GM12878 (cell line): ENCODE measurements around the gene CFHR3. TPM values are rescaled to one million over a fixed set of nuclear protein-coding genes. Genes with fewer than 3 reads are reported as not detected.
"Not testable (repeated sequence)": the region's sequence is repeated elsewhere in the genome, so short reads cannot be mapped to it uniquely, and the experiment has no call there.

Experiments used
- ATAC-seq: fragments of 200-7000 bp; cut with Tn5 transposase; 3 replicates; pipeline ENCODE4 v1.9.1; 2020; ENCODE audit warnings: mild to moderate bottlenecking, moderate library complexity
- BruUV-seq: library from RNA; stranded (reverse); fragments of 400-500 nt; replicated peaks from 2 replicates; lab custom pipeline; 2021; lab: Mats Ljungman, UMichigan
- CTCF ChIA-PET: fragments of 300-600 bp; sonication (Branson Sonifier 250); formaldehyde crosslinking; extraction: SDS; loops from one replicate; lab custom pipeline; 2021; ENCODE audit warnings: inconsistent platforms; lab: Yijun Ruan, JAX
- POLR2A ChIA-PET: fragments of 350-600 bp; formaldehyde crosslinking; extraction: SDS; loops from one replicate; lab custom pipeline; 2021; ENCODE audit warnings: inconsistent platforms; lab: Charles Lee
- RAD21 ChIA-PET: fragments of 300-600 bp; sonication (Branson Sonifier 250); formaldehyde crosslinking; loops from one replicate; lab custom pipeline; 2023; ENCODE audit warnings: antibody characterized with exemption; ENCODE audit not compliant: unreplicated experiment; lab: Charles Lee
- SMC1A ChIA-PET: fragments of 300-600 bp; sonication (Branson Sonifier 250); formaldehyde crosslinking; loops from one replicate; lab custom pipeline; 2023; ENCODE audit not compliant: unreplicated experiment, uncharacterized antibody; lab: Charles Lee
- DNase-seq: peaks from one replicate; pipeline ENCODE4 v3.0.0-alpha.2; 2011; ENCODE audit warnings: low read depth, low spot score
- FAIRE-seq: peaks from 3 replicates; lab custom pipeline; 2011; peaks lifted over from hg19 to GRCh38; lab: Jason Lieb, UNC
- H2AFZ ChIP-seq: 2 replicates; pipeline ENCODE4 v1.6.0; 2011; ENCODE audit warnings: low read depth, low read length, control low read depth; ENCODE audit not compliant: control insufficient read depth
- H3K27ac ChIP-seq: 2 replicates; pipeline ENCODE4 v1.5.1; 2011; ENCODE audit warnings: control low read depth; ENCODE audit not compliant: control insufficient read depth, insufficient read depth
- H3K27me3 ChIP-seq, 2 experiments: replicated peaks in 1 of 2; 2 replicates each; pipeline versions ENCODE4 v1.6.0 to v1.6.1; 2011; ENCODE audit warnings: low read length in 1 of 2; ENCODE audit not compliant: control insufficient read depth in 2 of 2, insufficient read depth in 2 of 2
- H3K36me3 ChIP-seq, 2 experiments: 2 replicates each; pipeline ENCODE4 v1.5.1; 2011; ENCODE audit warnings: low read length in 1 of 2; ENCODE audit not compliant: control insufficient read depth in 2 of 2, insufficient read depth in 2 of 2
- H3K4me1 ChIP-seq: 2 replicates; pipeline ENCODE4 v1.6.1; 2011; ENCODE audit warnings: mild to moderate bottlenecking, low read length, moderate library complexity, mixed read lengths; ENCODE audit not compliant: control insufficient read depth, insufficient read depth
- H3K4me2 ChIP-seq: 2 replicates; pipeline ENCODE4 v1.6.0; 2011; ENCODE audit warnings: control low read depth; ENCODE audit not compliant: control insufficient read depth, insufficient read depth
- H3K4me3 ChIP-seq: fragments of 200-600 bp; sonication (generic); 2 replicates; pipeline ENCODE4 v1.5.1; 2016
- H3K79me2 ChIP-seq: 2 replicates; pipeline ENCODE4 v1.6.0; 2011; ENCODE audit warnings: low read length; ENCODE audit not compliant: control insufficient read depth, insufficient read depth
- H3K9ac ChIP-seq: 2 replicates; pipeline ENCODE4 v1.8.0; 2011; ENCODE audit warnings: low read length, control low read depth, mixed read lengths; ENCODE audit not compliant: control insufficient read depth, insufficient read depth
- H3K9me3 ChIP-seq: replicated peaks from 3 replicates; pipeline ENCODE4 v1.5.1; 2011; ENCODE audit warnings: mild to moderate bottlenecking, low read length; ENCODE audit not compliant: control insufficient read depth, insufficient read depth
- H4K20me1 ChIP-seq: 2 replicates; pipeline ENCODE4 v1.6.0; 2011; ENCODE audit not compliant: control insufficient read depth, insufficient read depth
- RAD21 ChIP-seq: IDR thresholded peaks from 2 replicates; pipeline ENCODE4 v1.6.1; 2011; ENCODE audit warnings: mild to moderate bottlenecking, low read depth, low read length, moderate library complexity; ENCODE audit not compliant: insufficient read depth
- SMC3 ChIP-seq: IDR thresholded peaks from 2 replicates; pipeline ENCODE4 v1.6.1; 2011; ENCODE audit warnings: low read length, improper control_type of control experiment, borderline replicate concordance
- WGBS: methylation state at CpG from one replicate; pipeline ENCODE4 v1.1.6; 2016; ENCODE audit warnings: low lambda C conversion rate; ENCODE audit not compliant: insufficient replicate concordance, insufficient coverage; ENCODE audit errors: missing lambda C conversion rate; 5-methylcytosine and 5-hydroxymethylcytosine counted together
- in situ Hi-C: fragments of 300-500 bp; cut with MboI; formaldehyde crosslinking; loops from 9 replicates; pipeline ENCODE4 v1.14.3; 2018; ENCODE audit warnings: mixed read lengths
- intact Hi-C: fragments of 100-400 bp; cut with micrococcal nuclease; formaldehyde crosslinking; loops from one replicate; pipeline ENCODE4 v1.14.2; 2022; ENCODE audit not compliant: unreplicated experiment
- polyA plus RNA-seq, 11 experiments: library from polyadenylated mRNA; depleted of rRNA in 4 of 11; unstranded in 6 of 11; stranded (reverse) in 5 of 11; fragments of >200 nt; fragmentation: Nextera tagmentation in 4 of 11; fragmentation: Illumina TruSeq in 1 of 11; extraction: Ambion mirVana in 4 of 11; extraction: Trizol in 1 of 11; gene quantifications; 1 replicate in 1 of 11; 2 replicates in 10 of 11; pipeline versions ENCODE4 v1.2.1 to v1.2.3, GENCODE V29; 2011 to 2016; ENCODE audit warnings: inconsistent platforms in 2 of 11, missing spikeins in 2 of 11, low read depth in 1 of 11
- total RNA-seq, 4 experiments: library from RNA; depleted of rRNA in 3 of 4; stranded (reverse); fragments of >200 nt in 3 of 4; fragmentation: Illumina TruSeq in 1 of 4; extraction: Trizol in 1 of 4; gene quantifications; 2 replicates each; pipeline versions ENCODE4 v1.2.1 to v1.2.3, GENCODE V29; 2013 to 2021
- TF ChIP-seq, protein P1 (sequence below), 3 experiments: IDR thresholded peaks in 2 of 3; conservative IDR thresholded peaks in 1 of 3; 2 replicates each; pipeline ENCODE4 v1.5.1; 2011; ENCODE audit warnings: low read depth in 3 of 3, low read length in 3 of 3, mild to moderate bottlenecking in 3 of 3, control low read depth in 2 of 3, moderate library complexity in 2 of 3, inconsistent platforms in 1 of 3, mixed read lengths in 1 of 3; ENCODE audit not compliant: control insufficient read depth in 2 of 3, insufficient read depth in 1 of 3; ENCODE audit errors: extremely low read depth in 1 of 3

CFHR3 gene
- total and polyA plus RNA-seq, 10 of the 15 experiments (the other 5 are each of a cell fraction or from before 2014, with no cell fraction given): 0.17 TPM; not detected in 9

DNA sequence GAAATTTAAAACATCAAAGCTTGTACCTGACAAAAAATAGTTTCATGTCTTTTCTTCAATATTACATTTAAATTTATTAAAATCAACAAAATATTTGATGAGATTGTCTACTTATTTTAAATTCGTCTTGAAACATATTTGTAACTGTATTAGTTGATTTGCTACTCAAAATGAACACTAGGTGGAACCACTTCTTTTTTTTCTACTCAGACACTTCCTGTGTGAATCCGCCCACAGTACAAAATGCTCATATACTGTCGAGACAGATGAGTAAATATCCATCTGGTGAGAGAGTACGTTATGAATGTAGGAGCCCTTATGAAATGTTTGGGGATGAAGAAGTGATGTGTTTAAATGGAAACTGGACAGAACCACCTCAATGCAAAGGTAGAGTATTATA lies 53.2 kb downstream of the CFHR3 start:
- H3K9ac ChIP-seq, H4K20me1 ChIP-seq, H3K9me3 ChIP-seq, H3K36me3 ChIP-seq, SMC1A ChIA-PET, H3K4me2 ChIP-seq, H2AFZ ChIP-seq, H3K79me2 ChIP-seq, BruUV-seq, RAD21 ChIA-PET, H3K27ac ChIP-seq, POLR2A ChIA-PET, H3K4me3 ChIP-seq, H3K27me3 ChIP-seq, DNase-seq, H3K4me1 ChIP-seq: not testable (repeated sequence)
- peak; percentile 29; the same call in 1 of the 2 replicates for TF ChIP-seq SMC3
- TF ChIP-seq RAD21: peak; percentile 30
- TF ChIP-seq, protein P1, sequence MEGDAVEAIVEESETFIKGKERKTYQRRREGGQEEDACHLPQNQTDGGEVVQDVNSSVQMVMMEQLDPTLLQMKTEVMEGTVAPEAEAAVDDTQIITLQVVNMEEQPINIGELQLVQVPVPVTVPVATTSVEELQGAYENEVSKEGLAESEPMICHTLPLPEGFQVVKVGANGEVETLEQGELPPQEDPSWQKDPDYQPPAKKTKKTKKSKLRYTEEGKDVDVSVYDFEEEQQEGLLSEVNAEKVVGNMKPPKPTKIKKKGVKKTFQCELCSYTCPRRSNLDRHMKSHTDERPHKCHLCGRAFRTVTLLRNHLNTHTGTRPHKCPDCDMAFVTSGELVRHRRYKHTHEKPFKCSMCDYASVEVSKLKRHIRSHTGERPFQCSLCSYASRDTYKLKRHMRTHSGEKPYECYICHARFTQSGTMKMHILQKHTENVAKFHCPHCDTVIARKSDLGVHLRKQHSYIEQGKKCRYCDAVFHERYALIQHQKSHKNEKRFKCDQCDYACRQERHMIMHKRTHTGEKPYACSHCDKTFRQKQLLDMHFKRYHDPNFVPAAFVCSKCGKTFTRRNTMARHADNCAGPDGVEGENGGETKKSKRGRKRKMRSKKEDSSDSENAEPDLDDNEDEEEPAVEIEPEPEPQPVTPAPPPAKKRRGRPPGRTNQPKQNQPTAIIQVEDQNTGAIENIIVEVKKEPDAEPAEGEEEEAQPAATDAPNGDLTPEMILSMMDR (IDR thresholded peaks at IDR 0.05 in 2 of 3, conservative IDR thresholded peaks at IDR 0.05 in 1 of 3; ENCODE audit: control insufficient read depth in 2 of 3, extremely low read depth in 1 of 3, insufficient read depth in 1 of 3, low read depth in 3 of 3, low read length in 3 of 3): peak in 1 of 3 experiments; percentile 31; a peak in 1 of 6 replicates
- intact Hi-C loops (loop anchor here (2.0 kb wide), 1 partner anchor 529 kb away; no protein-coding TSS in a partner anchor), in situ Hi-C loops (loop anchor here (25.0 kb wide), 1 partner anchor 534 kb away; no protein-coding TSS in a partner anchor)
- ATAC-seq: peak; percentile 92
- 0% methylated on average over 4 of the region's 4 CpGs for WGBS
- CTCF ChIA-PET: interaction anchor here (1.2 kb wide), 1 partner anchor 529 kb away, joined by 5 read pairs; no protein-coding TSS in a partner anchor
- FAIRE-seq: peak; percentile 76

Other genes with a start within 250 kb of the CFHR3 start
- gene KCNT2, start 166.4 kb upstream of the CFHR3 start, total RNA-seq (2014; rRNA removed): not detected in 2 replicates
- not detected in 2 replicates for gene KCNT2, start 166.4 kb upstream of the CFHR3 start, total RNA-seq (2014; rRNA removed; fragmentation: Illumina TruSeq; extraction: Trizol)
- not detected in 2 replicates for gene KCNT2, start 166.4 kb upstream of the CFHR3 start, total RNA-seq (2021)
- not detected in 2 replicates for gene KCNT2, start 166.4 kb upstream of the CFHR3 start, polyA plus RNA-seq (2011; rRNA removed)
- gene KCNT2, start 166.4 kb upstream of the CFHR3 start, polyA plus RNA-seq (2014; fragmentation: Illumina TruSeq; extraction: Trizol): not detected in 2 replicates
- not detected for gene KCNT2, start 166.4 kb upstream of the CFHR3 start, polyA plus RNA-seq (2014; fragmentation: Nextera tagmentation; extraction: Ambion mirVana)
- gene KCNT2, start 166.4 kb upstream of the CFHR3 start, polyA plus RNA-seq (2014; rRNA removed): not detected in 2 replicates
- not detected for gene KCNT2, start 166.4 kb upstream of the CFHR3 start, polyA plus RNA-seq (2016; fragmentation: Nextera tagmentation; extraction: Ambion mirVana)
- gene CFH, start 122.8 kb upstream of the CFHR3 start, total RNA-seq (2014; rRNA removed): not detected in 2 replicates
- gene CFH, start 122.8 kb upstream of the CFHR3 start, total RNA-seq (2014; rRNA removed; fragmentation: Illumina TruSeq; extraction: Trizol): not detected in 2 replicates
- 0.27 and 0.46 TPM in 2 replicates for gene CFH, start 122.8 kb upstream of the CFHR3 start, total RNA-seq (2021)
- gene CFH, start 122.8 kb upstream of the CFHR3 start, polyA plus RNA-seq (2011; rRNA removed): not detected in 2 replicates
- gene CFH, start 122.8 kb upstream of the CFHR3 start, polyA plus RNA-seq (2014; fragmentation: Illumina TruSeq; extraction: Trizol): not detected in 2 replicates
- not detected for gene CFH, start 122.8 kb upstream of the CFHR3 start, polyA plus RNA-seq (2014; fragmentation: Nextera tagmentation; extraction: Ambion mirVana)
- gene CFH, start 122.8 kb upstream of the CFHR3 start, polyA plus RNA-seq (2014; rRNA removed): not detected in 2 replicates
- not detected for gene CFH, start 122.8 kb upstream of the CFHR3 start, polyA plus RNA-seq (2016; fragmentation: Nextera tagmentation; extraction: Ambion mirVana)
- gene CFHR1, start 44.9 kb downstream of the CFHR3 start, total RNA-seq (2014; rRNA removed): not detected in 2 replicates
- gene CFHR1, start 44.9 kb downstream of the CFHR3 start, total RNA-seq (2014; rRNA removed; fragmentation: Illumina TruSeq; extraction: Trizol): not detected in 2 replicates
- gene CFHR1, start 44.9 kb downstream of the CFHR3 start, total RNA-seq (2021): not detected in 2 replicates
- not detected in 2 replicates for gene CFHR1, start 44.9 kb downstream of the CFHR3 start, polyA plus RNA-seq (2011; rRNA removed)
- gene CFHR1, start 44.9 kb downstream of the CFHR3 start, polyA plus RNA-seq (2014; fragmentation: Illumina TruSeq; extraction: Trizol): not detected in 2 replicates
- under 1 TPM in 1 of 2 experiments, not detected in 1; 0.04 TPM for gene CFHR1, start 44.9 kb downstream of the CFHR3 start, polyA plus RNA-seq (2014; fragmentation: Nextera tagmentation; extraction: Ambion mirVana)
- not detected in 2 replicates for gene CFHR1, start 44.9 kb downstream of the CFHR3 start, polyA plus RNA-seq (2014; rRNA removed)
- gene CFHR1, start 44.9 kb downstream of the CFHR3 start, polyA plus RNA-seq (2016; fragmentation: Nextera tagmentation; extraction: Ambion mirVana): not detected
- not detected in 2 replicates for gene CFHR4, start 113.2 kb downstream of the CFHR3 start, total RNA-seq (2014; rRNA removed)
- gene CFHR4, start 113.2 kb downstream of the CFHR3 start, total RNA-seq (2014; rRNA removed; fragmentation: Illumina TruSeq; extraction: Trizol): not detected in 2 replicates
- not detected in 2 replicates for gene CFHR4, start 113.2 kb downstream of the CFHR3 start, total RNA-seq (2021)
- gene CFHR4, start 113.2 kb downstream of the CFHR3 start, polyA plus RNA-seq (2011; rRNA removed): not detected in 2 replicates
- gene CFHR4, start 113.2 kb downstream of the CFHR3 start, polyA plus RNA-seq (2014; fragmentation: Illumina TruSeq; extraction: Trizol): not detected in 2 replicates
- not detected for gene CFHR4, start 113.2 kb downstream of the CFHR3 start, polyA plus RNA-seq (2014; fragmentation: Nextera tagmentation; extraction: Ambion mirVana)
- gene CFHR4, start 113.2 kb downstream of the CFHR3 start, polyA plus RNA-seq (2014; rRNA removed): not detected in 2 replicates
- not detected for gene CFHR4, start 113.2 kb downstream of the CFHR3 start, polyA plus RNA-seq (2016; fragmentation: Nextera tagmentation; extraction: Ambion mirVana)
- not detected in 2 replicates for gene CFHR2, start 168.9 kb downstream of the CFHR3 start, total RNA-seq (2014; rRNA removed)
- gene CFHR2, start 168.9 kb downstream of the CFHR3 start, total RNA-seq (2014; rRNA removed; fragmentation: Illumina TruSeq; extraction: Trizol): not detected in 2 replicates
- gene CFHR2, start 168.9 kb downstream of the CFHR3 start, total RNA-seq (2021): not detected in 2 replicates
- not detected in 2 replicates for gene CFHR2, start 168.9 kb downstream of the CFHR3 start, polyA plus RNA-seq (2011; rRNA removed)
- not detected in 2 replicates for gene CFHR2, start 168.9 kb downstream of the CFHR3 start, polyA plus RNA-seq (2014; fragmentation: Illumina TruSeq; extraction: Trizol)
- not detected for gene CFHR2, start 168.9 kb downstream of the CFHR3 start, polyA plus RNA-seq (2014; fragmentation: Nextera tagmentation; extraction: Ambion mirVana)
- not detected in 2 replicates for gene CFHR2, start 168.9 kb downstream of the CFHR3 start, polyA plus RNA-seq (2014; rRNA removed)
- not detected for gene CFHR2, start 168.9 kb downstream of the CFHR3 start, polyA plus RNA-seq (2016; fragmentation: Nextera tagmentation; extraction: Ambion mirVana)
- gene CFHR5, start 202.7 kb downstream of the CFHR3 start, total RNA-seq (2014; rRNA removed): not detected in 2 replicates
- not detected in 2 replicates for gene CFHR5, start 202.7 kb downstream of the CFHR3 start, total RNA-seq (2014; rRNA removed; fragmentation: Illumina TruSeq; extraction: Trizol)
- not detected in 2 replicates for gene CFHR5, start 202.7 kb downstream of the CFHR3 start, total RNA-seq (2021)
- not detected in 2 replicates for gene CFHR5, start 202.7 kb downstream of the CFHR3 start, polyA plus RNA-seq (2011; rRNA removed)
- not detected in 2 replicates for gene CFHR5, start 202.7 kb downstream of the CFHR3 start, polyA plus RNA-seq (2014; fragmentation: Illumina TruSeq; extraction: Trizol)
- not detected for gene CFHR5, start 202.7 kb downstream of the CFHR3 start, polyA plus RNA-seq (2014; fragmentation: Nextera tagmentation; extraction: Ambion mirVana)
- gene CFHR5, start 202.7 kb downstream of the CFHR3 start, polyA plus RNA-seq (2014; rRNA removed): not detected in 2 replicates
- not detected for gene CFHR5, start 202.7 kb downstream of the CFHR3 start, polyA plus RNA-seq (2016; fragmentation: Nextera tagmentation; extraction: Ambion mirVana)